ENCODE data around the gene C3AR1. TPM values are rescaled to one million over a fixed set of nuclear protein-coding genes. Genes with fewer than 3 reads are reported as not detected.
"Not testable (repeated sequence)": the region's sequence is repeated elsewhere in the genome, so short reads cannot be mapped to it uniquely, and the experiment has no call there.

Gene C3AR1
- total RNA-seq, 4 donors from 2014 or later = 7.1 to 16.8 (median 9.1) TPM

DNA sequence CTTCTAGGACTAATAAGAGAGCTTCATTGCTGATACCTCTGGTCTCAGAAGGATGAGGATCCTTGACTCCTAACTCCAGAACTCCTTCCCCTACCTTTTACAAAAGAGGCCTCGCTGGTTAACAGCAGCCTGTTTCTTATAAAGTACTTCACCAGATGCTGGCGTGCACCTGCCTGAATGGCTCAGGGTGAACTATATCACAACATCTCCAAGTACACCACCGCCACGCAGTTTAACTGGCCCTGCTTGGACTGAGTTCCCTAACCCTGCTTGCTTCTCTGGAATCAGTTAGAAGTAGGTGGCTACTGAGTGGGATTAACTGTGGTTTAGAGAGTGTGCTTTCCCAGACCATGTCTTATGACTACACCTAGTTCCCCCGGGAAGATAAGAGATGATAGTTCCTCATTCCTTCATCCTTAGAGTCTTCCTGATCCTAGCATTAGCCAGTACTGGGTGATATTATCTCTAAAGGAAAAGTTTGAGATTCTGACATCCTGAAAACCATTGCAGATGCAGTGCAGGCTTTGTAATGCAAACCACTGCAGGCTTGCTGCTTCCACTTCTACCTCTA, 30.6 kb downstream of the C3AR1 start:
- peak overlapping the region in 2 of 4 donors; percentile 66 to 99 for H3K27ac ChIP-seq
- H3K27me3 ChIP-seq = no peaks in the 10 kb centered on the region
- peaks cover 0 to 12% (median 0%) of the 10 kb centered on the region in 3 donors for H3K36me3 ChIP-seq
- H3K9me3 ChIP-seq = no peaks in the 10 kb centered on the region
- 67 to 70% methylated on average over 5 of the region's 5 CpGs for WGBS, 2 donors
- peaks cover 0 to 76% (median 47%) of the 10 kb centered on the region in 4 donors for H3K4me1 ChIP-seq
- TF ChIP-seq POLR2A (IDR thresholded peaks at IDR 0.05) = no peak
- no peak for TF ChIP-seq EP300 (IDR thresholded peaks at IDR 0.05)
- TF ChIP-seq, protein P1, sequence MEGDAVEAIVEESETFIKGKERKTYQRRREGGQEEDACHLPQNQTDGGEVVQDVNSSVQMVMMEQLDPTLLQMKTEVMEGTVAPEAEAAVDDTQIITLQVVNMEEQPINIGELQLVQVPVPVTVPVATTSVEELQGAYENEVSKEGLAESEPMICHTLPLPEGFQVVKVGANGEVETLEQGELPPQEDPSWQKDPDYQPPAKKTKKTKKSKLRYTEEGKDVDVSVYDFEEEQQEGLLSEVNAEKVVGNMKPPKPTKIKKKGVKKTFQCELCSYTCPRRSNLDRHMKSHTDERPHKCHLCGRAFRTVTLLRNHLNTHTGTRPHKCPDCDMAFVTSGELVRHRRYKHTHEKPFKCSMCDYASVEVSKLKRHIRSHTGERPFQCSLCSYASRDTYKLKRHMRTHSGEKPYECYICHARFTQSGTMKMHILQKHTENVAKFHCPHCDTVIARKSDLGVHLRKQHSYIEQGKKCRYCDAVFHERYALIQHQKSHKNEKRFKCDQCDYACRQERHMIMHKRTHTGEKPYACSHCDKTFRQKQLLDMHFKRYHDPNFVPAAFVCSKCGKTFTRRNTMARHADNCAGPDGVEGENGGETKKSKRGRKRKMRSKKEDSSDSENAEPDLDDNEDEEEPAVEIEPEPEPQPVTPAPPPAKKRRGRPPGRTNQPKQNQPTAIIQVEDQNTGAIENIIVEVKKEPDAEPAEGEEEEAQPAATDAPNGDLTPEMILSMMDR (IDR thresholded peaks at IDR 0.05) = no peak
- DNase-seq (ENCODE audit: low spot score in 2 of 2) = no peak
- H3K4me3 ChIP-seq = peak overlapping the region in 1 of 4 donors; percentile 3

DNA sequence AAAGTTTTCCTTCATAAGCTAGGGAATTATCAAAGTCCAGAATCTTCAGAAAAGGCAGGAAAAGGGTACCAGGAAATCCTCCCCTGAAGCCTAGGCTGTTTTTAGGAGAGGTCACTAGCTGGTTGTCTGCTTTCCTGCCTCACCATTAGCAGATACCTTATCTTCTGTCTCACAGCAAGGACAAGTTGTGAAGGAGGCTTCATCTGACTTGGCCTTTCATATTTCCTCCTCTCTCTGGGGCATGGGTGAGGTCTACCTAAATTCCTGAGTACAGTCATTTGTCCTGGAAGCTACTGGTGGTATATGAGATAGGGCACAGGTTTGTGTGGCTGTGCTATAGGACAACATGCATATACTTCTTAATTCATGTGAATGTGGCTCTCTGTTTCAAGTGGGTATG, 31.4 kb downstream of the C3AR1 start:
- DNase-seq (ENCODE audit: low spot score in 2 of 2) = no peak
- peaks cover 0 to 76% (median 47%) of the 10 kb centered on the region in 4 donors for H3K4me1 ChIP-seq
- H3K36me3 ChIP-seq = peaks cover 0 to 5% (median 0%) of the 10 kb centered on the region in 3 donors
- peak overlapping the region in 2 of 4 donors; percentile 66 to 99 for H3K27ac ChIP-seq
- no peaks in the 10 kb centered on the region for H3K9me3 ChIP-seq
- H3K4me3 ChIP-seq = peak overlapping the region in 3 of 4 donors; percentile 91 to 99 (median 98)
- TF ChIP-seq POLR2A (IDR thresholded peaks at IDR 0.05) = no peak
- H3K27me3 ChIP-seq = no peaks in the 10 kb centered on the region

GRCh38 chr12:8033153-8034044, 32.8 kb downstream of the C3AR1 start:
- DNase-seq (ENCODE audit: low spot score in 2 of 2) = peak; percentile 48 to 65
- 4 to 5% methylated on average over 15 of the region's 17 CpGs for WGBS, 2 donors
- peak overlapping the region; percentile 87 to 99 (median 96) for H3K27ac ChIP-seq
- TF ChIP-seq POLR2A (IDR thresholded peaks at IDR 0.05) (peak in 1 of 2 donors; percentile 53), EP300 (IDR thresholded peaks at IDR 0.05) (peak in 1 of 2 donors; percentile 68)
- TF ChIP-seq, protein P1 (IDR thresholded peaks at IDR 0.05) = no peak
- no peaks in the 10 kb centered on the region for H3K27me3 ChIP-seq
- H3K9me3 ChIP-seq = no peaks in the 10 kb centered on the region
- peaks cover 0 to 63% (median 40%) of the 10 kb centered on the region in 4 donors for H3K4me1 ChIP-seq
- no peaks in the 10 kb centered on the region for H3K36me3 ChIP-seq
- peak overlapping the region; percentile 85 to 99 (median 94) for H3K4me3 ChIP-seq

GRCh38 chr12:8032242-8033152, 33.7 kb downstream of the C3AR1 start, which contains the start of gene FOXJ2:
TSS of gene FOXJ2 (plus strand) at chr12:8032716. CDS start at chr12:8039833, 7,117 bp downstream.
- 0% methylated on average over 28 to 58 of the region's 93 CpGs for WGBS, 2 donors
- Histone ChIP-seq H3K9me3 (no peaks in the 10 kb centered on the region), H3K27me3 (no peaks in the 10 kb centered on the region), H3K27ac (peak within 1 kb of the TSS; percentile 87 to 99 (median 96)), H3K4me3 (peak within 1 kb of the TSS; percentile 85 to 99 (median 94)), H3K4me1 (peaks cover 0 to 54% (median 31%) of the 10 kb centered on the region in 4 donors), H3K36me3 (no peaks in the 10 kb centered on the region)
- peak; percentile 50 to 64 for DNase-seq (ENCODE audit: low spot score in 2 of 2)
- TF ChIP-seq EP300 (IDR thresholded peaks at IDR 0.05) = peak in 1 of 2 donors; percentile 80
- peak; percentile 25 to 87 for TF ChIP-seq POLR2A (IDR thresholded peaks at IDR 0.05)
- TF ChIP-seq, protein P1 (IDR thresholded peaks at IDR 0.05) = peak in 2 of 5 experiments; percentile 29 to 47

- no peak for DNase-seq (ENCODE audit: low spot score in 2 of 2)
- Histone ChIP-seq H3K27ac (peak overlapping the region; percentile 87 to 99 (median 96)), H3K9me3 (no peaks in the 10 kb centered on the region), H3K4me3 (peak overlapping the region; percentile 66 to 99 (median 92)), H3K36me3 (no peaks in the 10 kb centered on the region), H3K4me1 (peaks cover 0 to 47% (median 25%) of the 10 kb centered on the region in 4 donors), H3K27me3 (no peaks in the 10 kb centered on the region)
- 44 to 51% methylated on average over 5 of the region's 5 CpGs for WGBS, 2 donors
- TF ChIP-seq POLR2A (IDR thresholded peaks at IDR 0.05) (no peak), EP300 (IDR thresholded peaks at IDR 0.05) (no peak)
- TF ChIP-seq, protein P1 (IDR thresholded peaks at IDR 0.05) = no peak
These were observed 34.3 kb downstream of the C3AR1 start for GRCh38 chr12:8031872-8032241.

DNA sequence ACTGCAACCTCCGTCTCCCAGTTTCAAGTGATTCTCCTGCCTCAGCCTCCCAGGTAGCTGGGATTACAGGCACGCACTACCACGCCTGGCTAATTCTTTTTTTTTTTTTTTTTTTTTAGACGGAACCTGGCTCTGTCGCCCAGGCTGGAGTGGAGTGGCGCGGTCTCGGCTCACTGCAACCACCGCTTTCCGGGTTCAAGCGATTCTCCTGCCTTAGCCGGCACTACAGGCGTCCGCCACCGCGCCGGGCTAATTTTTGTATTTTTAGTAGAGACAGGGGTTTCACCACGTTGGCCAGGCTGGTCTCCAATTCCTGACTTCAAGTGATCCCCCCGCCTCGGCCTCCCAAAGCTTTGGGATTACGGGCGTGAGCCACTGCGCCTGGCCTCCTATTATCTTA, 35.1 kb downstream of the C3AR1 start:
- H3K27me3 ChIP-seq; H3K4me3 ChIP-seq; H3K9me3 ChIP-seq; DNase-seq (ENCODE audit: low spot score in 2 of 2); H3K36me3 ChIP-seq: not testable (repeated sequence)
- Histone ChIP-seq H3K27ac (peak overlapping the region in 1 of 4 donors; percentile 99), H3K4me1 (peaks cover 0 to 39% (median 21%) of the 10 kb centered on the region in 4 donors)
- WGBS, 2 donors = 96% methylated on average over 18 to 23 of the region's 23 CpGs
